ENCODE measurements around the gene SCUBE1. TPM values are rescaled to one million over a fixed set of nuclear protein-coding genes. Genes with fewer than 3 reads are reported as not detected.

The SCUBE1 gene
- total and polyA plus RNA-seq, 5 donors, result 0.03 to 1.3 (median 0.33) TPM; not detected in 1

GRCh38 chr22:43169310-43170130 lies 173.7 kb downstream of the SCUBE1 start:
- Histone ChIP-seq H3K4me3 (ENCODE audit: low read length) (no peak overlapping the region), H3K9me3 (ENCODE audit: control insufficient read depth, low read length) (no peaks in the 10 kb centered on the region), H3K4me1 (ENCODE audit: control insufficient read depth, insufficient read depth, low read length) (no peaks in the 10 kb centered on the region), H3K27ac (ENCODE audit: low read length) (no peak overlapping the region), H3K27me3 (ENCODE audit: control insufficient read depth, insufficient read depth) (no peaks in the 10 kb centered on the region)
- ATAC-seq (no peak), DNase-seq (peak in 2 of 3 donors; percentile 22 to 46)
- intact Hi-C loops (cut with DNase I), result no loop called here
- WGBS, result 93% methylated on average over 23 of the region's 23 CpGs

GRCh38 chr22:43168471-43169309 lies 174.5 kb downstream of the SCUBE1 start:
- Histone ChIP-seq H3K27ac (ENCODE audit: low read length) (no peak overlapping the region), H3K27me3 (ENCODE audit: control insufficient read depth, insufficient read depth) (no peaks in the 10 kb centered on the region), H3K9me3 (ENCODE audit: control insufficient read depth, low read length) (no peaks in the 10 kb centered on the region), H3K4me3 (ENCODE audit: low read length) (no peak overlapping the region), H3K4me1 (ENCODE audit: control insufficient read depth, insufficient read depth, low read length) (peaks cover 4% of the 10 kb centered on the region)
- DNase-seq (peak in 1 of 3 donors; percentile 69), ATAC-seq (no peak)
- intact Hi-C loops (cut with DNase I), result no loop called here
- WGBS, result 80% methylated on average over 25 of the region's 25 CpGs

GRCh38 chr22:43167001-43167589 lies 176.1 kb downstream of the SCUBE1 start:
- 92% methylated on average over 19 of the region's 19 CpGs for WGBS
- intact Hi-C loops (cut with DNase I), result no loop called here
- no peak for ATAC-seq
- Histone ChIP-seq H3K9me3 (ENCODE audit: control insufficient read depth, low read length) (no peaks in the 10 kb centered on the region), H3K27ac (ENCODE audit: low read length) (no peak overlapping the region), H3K27me3 (ENCODE audit: control insufficient read depth, insufficient read depth) (no peaks in the 10 kb centered on the region), H3K4me1 (ENCODE audit: control insufficient read depth, insufficient read depth, low read length) (peaks cover 4% of the 10 kb centered on the region), H3K4me3 (ENCODE audit: low read length) (no peak overlapping the region)
- peak in 1 of 3 donors; percentile 40 for DNase-seq

GRCh38 chr22:43166132-43166930 lies 176.8 kb downstream of the SCUBE1 start:
- intact Hi-C loops (cut with DNase I), result no loop called here
- Histone ChIP-seq H3K27ac (ENCODE audit: low read length) (no peak overlapping the region), H3K9me3 (ENCODE audit: control insufficient read depth, low read length) (no peaks in the 10 kb centered on the region), H3K4me1 (ENCODE audit: control insufficient read depth, insufficient read depth, low read length) (peaks cover 4% of the 10 kb centered on the region), H3K4me3 (ENCODE audit: low read length) (no peak overlapping the region), H3K27me3 (ENCODE audit: control insufficient read depth, insufficient read depth) (no peaks in the 10 kb centered on the region)
- DNase-seq (no peak), ATAC-seq (no peak)
- 90% methylated on average over 23 of the region's 23 CpGs for WGBS

GRCh38 chr22:43164636-43165035 lies 178.5 kb downstream of the SCUBE1 start:
- DNase-seq (no peak), ATAC-seq (no peak)
- Histone ChIP-seq H3K27me3 (ENCODE audit: control insufficient read depth, insufficient read depth) (no peaks in the 10 kb centered on the region), H3K9me3 (ENCODE audit: control insufficient read depth, low read length) (no peaks in the 10 kb centered on the region), H3K4me3 (ENCODE audit: low read length) (no peak overlapping the region), H3K4me1 (ENCODE audit: control insufficient read depth, insufficient read depth, low read length) (peaks cover 4% of the 10 kb centered on the region), H3K27ac (ENCODE audit: low read length) (no peak overlapping the region)
- WGBS, result 32% methylated on average over 16 of the region's 16 CpGs
- intact Hi-C loops (cut with DNase I), result no loop called here

GRCh38 chr22:43163241-43163795 lies 179.9 kb downstream of the SCUBE1 start:
- peak in 1 of 3 donors; percentile 15 for DNase-seq
- Histone ChIP-seq H3K27ac (ENCODE audit: low read length) (no peak overlapping the region), H3K4me1 (ENCODE audit: control insufficient read depth, insufficient read depth, low read length) (peaks cover 4% of the 10 kb centered on the region), H3K9me3 (ENCODE audit: control insufficient read depth, low read length) (no peaks in the 10 kb centered on the region), H3K4me3 (ENCODE audit: low read length) (no peak overlapping the region), H3K27me3 (ENCODE audit: control insufficient read depth, insufficient read depth) (no peaks in the 10 kb centered on the region)
- 82% methylated on average over 18 of the region's 18 CpGs for WGBS
- intact Hi-C loops (cut with DNase I), result no loop called here
- ATAC-seq, result peak in 1 of 2 donors; percentile 6

- no peak overlapping the region for H3K27ac ChIP-seq (ENCODE audit: low read length)
- no peak for ATAC-seq
- no peak overlapping the region for H3K4me3 ChIP-seq (ENCODE audit: low read length)
- H3K4me1 ChIP-seq (ENCODE audit: control insufficient read depth, insufficient read depth, low read length), result peaks cover 4% of the 10 kb centered on the region
- H3K27me3 ChIP-seq (ENCODE audit: control insufficient read depth, insufficient read depth), result no peaks in the 10 kb centered on the region
- H3K9me3 ChIP-seq (ENCODE audit: control insufficient read depth, low read length), result no peaks in the 10 kb centered on the region
- intact Hi-C loops (cut with DNase I), result no loop called here
- DNase-seq, result peak in 1 of 3 donors; percentile 9
- 95% methylated on average over 24 of the region's 24 CpGs for WGBS
These were observed 180.6 kb downstream of the SCUBE1 start for GRCh38 chr22:43162412-43163150.

GRCh38 chr22:43160497-43161126 lies 182.6 kb downstream of the SCUBE1 start:
- H3K27ac ChIP-seq (ENCODE audit: low read length), result no peak overlapping the region
- intact Hi-C loops (cut with DNase I), result no loop called here
- no peaks in the 10 kb centered on the region for H3K9me3 ChIP-seq (ENCODE audit: control insufficient read depth, low read length)
- no peak overlapping the region for H3K4me3 ChIP-seq (ENCODE audit: low read length)
- H3K4me1 ChIP-seq (ENCODE audit: control insufficient read depth, insufficient read depth, low read length), result peaks cover 4% of the 10 kb centered on the region
- DNase-seq, result no peak
- 93% methylated on average over 8 of the region's 8 CpGs for WGBS
- ATAC-seq, result no peak
- no peaks in the 10 kb centered on the region for H3K27me3 ChIP-seq (ENCODE audit: control insufficient read depth, insufficient read depth)

- Histone ChIP-seq H3K9me3 (ENCODE audit: control insufficient read depth, low read length) (no peaks in the 10 kb centered on the region), H3K4me1 (ENCODE audit: control insufficient read depth, insufficient read depth, low read length) (peaks cover 4% of the 10 kb centered on the region), H3K27ac (ENCODE audit: low read length) (no peak overlapping the region), H3K4me3 (ENCODE audit: low read length) (no peak overlapping the region), H3K27me3 (ENCODE audit: control insufficient read depth, insufficient read depth) (no peaks in the 10 kb centered on the region)
- peak in 1 of 2 donors; percentile 2 for ATAC-seq
- DNase-seq, result no peak
- 67% methylated on average over 18 of the region's 18 CpGs for WGBS
- intact Hi-C loops (cut with DNase I), result no loop called here
These were observed 183.5 kb downstream of the SCUBE1 start for GRCh38 chr22:43159484-43160178.

Data from right cardiac atrium (tissue), 5 donors.